Thyroid gland (tissue), 4 donors: Measurements from ENCODE around the gene SEPTIN8. TPM values are rescaled to one million over a fixed set of nuclear protein-coding genes. Genes with fewer than 3 reads are reported as not detected.
A peak's percentile ranks its signal among the peaks of the same experiment; 100 is the strongest.

Experiments used
- DNase-seq, 2 donors: peaks; one replicate each; pipeline ENCODE4 v3.0.0-alpha.2; 2019
- H3K27ac ChIP-seq, 3 donors: fragments of 200-600 bp; sonication (generic); 1 replicate in 2 of 3; 2 replicates in 1 of 3; pipeline ENCODE4 v1.5.1; 2016 to 2019; ENCODE audit warnings: mild to moderate bottlenecking in 1 of 3, moderate library complexity in 1 of 3
- H3K27me3 ChIP-seq: fragments of 200-600 bp; sonication (generic); one replicate; pipeline ENCODE4 v1.5.1; 2019
- H3K36me3 ChIP-seq, 2 donors: fragments of 200-600 bp; sonication (generic); one replicate each; pipeline ENCODE4 v1.5.1; 2016 to 2019
- H3K4me1 ChIP-seq, 2 donors: fragments of 200-600 bp; sonication (generic); one replicate each; pipeline ENCODE4 v1.5.1; 2017 to 2019
- H3K4me3 ChIP-seq, 3 donors: fragments of 200-600 bp; sonication (generic); replicated peaks in 1 of 3; 1 replicate in 2 of 3; 2 replicates in 1 of 3; pipeline ENCODE4 v1.5.1; 2016; ENCODE audit warnings: mild to moderate bottlenecking in 1 of 3
- H3K9me3 ChIP-seq: fragments of 200-600 bp; sonication (generic); one replicate; pipeline ENCODE4 v1.5.1; 2017
- CTCF ChIP-seq, 6 experiments: fragments of 200-600 bp in 3 of 6; fragments of 450-650 bp in 3 of 6; sonication (generic) in 3 of 6; IDR thresholded peaks; one replicate each; pipeline ENCODE4 v1.5.1; 2016 to 2019; ENCODE audit warnings: antibody characterized with exemption in 6 of 6, mild to moderate bottlenecking in 2 of 6, inconsistent platforms in 1 of 6, moderate library complexity in 1 of 6
- POLR2A ChIP-seq, 2 donors: fragments of 450-650 bp; IDR thresholded peaks; one replicate each; pipeline ENCODE4 v1.6.1; 2017; ENCODE audit warnings: antibody characterized with exemption in 2 of 2, mild to moderate bottlenecking in 2 of 2, moderate library complexity in 1 of 2
- WGBS, 2 donors: methylation state at CpG; one replicate each; pipeline ENCODE4 v1.1.5; 2017; 5-methylcytosine and 5-hydroxymethylcytosine counted together
- intact Hi-C: fragments of 100-400 bp; cut with DNase I; formaldehyde crosslinking; loops from one replicate; pipeline ENCODE4 v1.15.1; 2023
- total RNA-seq, 4 donors: library from RNA; depleted of rRNA; stranded (reverse); fragments of >200 nt; gene quantifications; one replicate each; pipeline ENCODE4 v1.2.3, GENCODE V29; 2016

SEPTIN8 gene
- total RNA-seq, 4 donors from 2014 or later: 41.9 to 57.7 (median 46.7) TPM

GRCh38 chr5:132773601-132774355 lies 3.3 kb downstream of the SEPTIN8 start:
- WGBS, 2 donors: 75 to 78% methylated on average over 11 to 12 of the region's 12 CpGs
- H3K27ac ChIP-seq: peak overlapping the region in 1 of 3 donors; percentile 87
- no peak overlapping the region for H3K4me3 ChIP-seq
- H3K9me3 ChIP-seq: no peaks in the 10 kb centered on the region
- intact Hi-C loops: no loop called here
- H3K36me3 ChIP-seq: no peaks in the 10 kb centered on the region
- no peaks in the 10 kb centered on the region for H3K27me3 ChIP-seq
- TF ChIP-seq POLR2A (IDR thresholded peaks at IDR 0.05): no peak
- no peak for TF ChIP-seq CTCF (IDR thresholded peaks at IDR 0.05)
- peaks cover 46 to 63% of the 10 kb centered on the region in 2 donors for H3K4me1 ChIP-seq
- no peak for DNase-seq

- intact Hi-C loops: no loop called here
- no peak overlapping the region for H3K4me3 ChIP-seq
- peaks cover 45 to 68% of the 10 kb centered on the region in 2 donors for H3K4me1 ChIP-seq
- no peaks in the 10 kb centered on the region for H3K9me3 ChIP-seq
- DNase-seq: no peak
- WGBS, 2 donors: 89% methylated on average over 5 of the region's 5 CpGs
- TF ChIP-seq POLR2A (IDR thresholded peaks at IDR 0.05) (no peak), CTCF (IDR thresholded peaks at IDR 0.05) (no peak)
- peak overlapping the region in 1 of 3 donors; percentile 63 for H3K27ac ChIP-seq
- H3K36me3 ChIP-seq: no peaks in the 10 kb centered on the region
- no peaks in the 10 kb centered on the region for H3K27me3 ChIP-seq
These were observed 3.9 kb downstream of the SEPTIN8 start for GRCh38 chr5:132773114-132773513.

- Histone ChIP-seq H3K4me1 (peaks cover 43 to 70% of the 10 kb centered on the region in 2 donors), H3K27me3 (no peaks in the 10 kb centered on the region), H3K4me3 (no peak overlapping the region), H3K27ac (peak overlapping the region in 2 of 3 donors; percentile 63 to 70), H3K9me3 (no peaks in the 10 kb centered on the region), H3K36me3 (no peaks in the 10 kb centered on the region)
- no peak for DNase-seq
- intact Hi-C loops: no loop called here
- no peak for TF ChIP-seq POLR2A (IDR thresholded peaks at IDR 0.05)
- no peak for TF ChIP-seq CTCF (IDR thresholded peaks at IDR 0.05)
- 84 to 86% methylated on average over 6 to 8 of the region's 8 CpGs for WGBS, 2 donors
These were observed 4.6 kb downstream of the SEPTIN8 start for GRCh38 chr5:132772291-132773070.

- H3K4me1 ChIP-seq: peaks cover 53 to 79% of the 10 kb centered on the region in 2 donors
- no peak overlapping the region for H3K4me3 ChIP-seq
- TF ChIP-seq CTCF (IDR thresholded peaks at IDR 0.05): no peak
- no peak for TF ChIP-seq POLR2A (IDR thresholded peaks at IDR 0.05)
- intact Hi-C loops: no loop called here
- no peaks in the 10 kb centered on the region for H3K9me3 ChIP-seq
- 47 to 64% methylated on average over 6 to 7 of the region's 8 CpGs for WGBS, 2 donors
- H3K27me3 ChIP-seq: no peaks in the 10 kb centered on the region
- H3K27ac ChIP-seq: peak overlapping the region; percentile 63 to 70 (median 69)
- DNase-seq: peak; percentile 51 to 69
- no peaks in the 10 kb centered on the region for H3K36me3 ChIP-seq
These were observed 5.5 kb downstream of the SEPTIN8 start for GRCh38 chr5:132771503-132771998.
